A549 (cell line): ENCODE data around the gene C5AR2. TPM values are rescaled to one million over a fixed set of nuclear protein-coding genes. Genes with fewer than 3 reads are reported as not detected.
A peak's percentile ranks its signal among the peaks of the same experiment; 100 is the strongest.
"Not testable (repeated sequence)": the region's sequence is repeated elsewhere in the genome, so short reads cannot be mapped to it uniquely, and the experiment has no call there.

ENCODE experiments used
- ATAC-seq, 2 experiments: fragments of 200-7000 bp in 1 of 2; fragments of >200 bp in 1 of 2; cut with Nextera tagmentation in 1 of 2; cut with Tn5 transposase in 1 of 2; 3 replicates each; pipeline versions ENCODE4 v1.8.0 to v1.9.1; 2018 to 2020; ENCODE audit warnings: mild to moderate bottlenecking in 1 of 2, moderate library complexity in 1 of 2
- CTCF ChIA-PET: fragments of 300-600 bp; sonication (Branson Sonifier 250); formaldehyde crosslinking; extraction: SDS; loops from one replicate; lab custom pipeline; 2021; ENCODE audit warnings: antibody characterized with exemption, inconsistent platforms; lab: Yijun Ruan, JAX
- POLR2A ChIA-PET: fragments of 350-600 bp; formaldehyde crosslinking; extraction: SDS; loops from one replicate; lab custom pipeline; 2021; ENCODE audit warnings: antibody characterized with exemption, inconsistent platforms; lab: Yijun Ruan, JAX
- DNase-seq, 2 experiments: peaks; one replicate each; pipeline versions ENCODE4 v3.0.0 to v3.0.0-alpha.2; 2011 to 2016; ENCODE audit warnings: low read depth in 1 of 2, low spot score in 1 of 2
- FAIRE-seq: peaks from 2 replicates; lab custom pipeline; 2011; peaks lifted over from hg19 to GRCh38; lab: Jason Lieb, UNC
- H3K27ac ChIP-seq, 2 experiments: fragments of >200 bp; sonication (Bioruptor Twin); formaldehyde crosslinking; 3 replicates each; pipeline ENCODE4 v1.5.1; 2016 to 2017
- H3K4me1 ChIP-seq: fragments of >200 bp; sonication (Bioruptor Twin); formaldehyde crosslinking; 3 replicates; pipeline ENCODE4 v1.6.1; 2016
- H3K4me2 ChIP-seq: fragments of >200 bp; sonication (Bioruptor Twin); formaldehyde crosslinking; 3 replicates; pipeline ENCODE4 v1.6.1; 2016
- H3K4me3 ChIP-seq: fragments of >200 bp; sonication (Bioruptor Twin); formaldehyde crosslinking; 3 replicates; pipeline ENCODE4 v1.5.1; 2016
- H3K9me3 ChIP-seq: fragments of >200 bp; sonication (Bioruptor Twin); formaldehyde crosslinking; 3 replicates; pipeline ENCODE4 v1.6.1; 2016
- ATOH8 ChIP-seq: fragments of 250-450 bp; sonication (Bioruptor Pico); IDR thresholded peaks from 2 replicates; pipeline ENCODE4 v1.5.0; 2020; ENCODE audit warnings: low read depth, mild to moderate bottlenecking, moderate library complexity
- CBX2 ChIP-seq: fragments of 200-600 bp; sonication (generic); IDR thresholded peaks from 2 replicates; pipeline ENCODE4 v1.6.1; 2016; ENCODE audit warnings: low read depth, mild to moderate bottlenecking, borderline replicate concordance
- CBX8 ChIP-seq: fragments of 200-600 bp; sonication (generic); IDR thresholded peaks from 2 replicates; pipeline ENCODE4 v1.6.1; 2016
- CEBPB ChIP-seq, 2 experiments: fragments of >200 bp in 1 of 2; sonication (Bioruptor Twin) in 1 of 2; formaldehyde crosslinking in 1 of 2; IDR thresholded peaks; 2 replicates each; pipeline ENCODE4 v1.6.1; 2012 to 2016
- CHD2 ChIP-seq: fragments of 150-350 bp; IDR thresholded peaks from 2 replicates; pipeline ENCODE4 v1.6.1; 2014; ENCODE audit warnings: low read length; ENCODE audit not compliant: partially characterized antibody
- CHD4 ChIP-seq: fragments of 200-600 bp; sonication (generic); IDR thresholded peaks from 2 replicates; pipeline ENCODE4 v1.6.1; 2016; ENCODE audit warnings: antibody characterized with exemption, mild to moderate bottlenecking, borderline replicate concordance
- EP300 ChIP-seq, 2 experiments: fragments of >200 bp; sonication (Bioruptor Twin); formaldehyde crosslinking; IDR thresholded peaks; 2 replicates in 1 of 2; 3 replicates in 1 of 2; pipeline ENCODE4 v1.6.1; 2016 to 2017
- FOSL2 ChIP-seq, 2 experiments: fragments of 450-650 bp in 1 of 2; fragments of >200 bp in 1 of 2; sonication (Bioruptor Twin) in 1 of 2; formaldehyde crosslinking; IDR thresholded peaks; 2 replicates each; pipeline versions ENCODE4 v1.5.0 to v1.6.1; 2016 to 2020; ENCODE audit warnings: mild to moderate bottlenecking in 1 of 2, moderate library complexity in 1 of 2
- FOXS1 ChIP-seq: fragments of 250-450 bp; sonication (Bioruptor Pico); IDR thresholded peaks from 2 replicates; pipeline ENCODE4 v1.5.0; 2020; ENCODE audit warnings: mild to moderate bottlenecking, moderate library complexity
- HOXA7 ChIP-seq: fragments of 250-450 bp; sonication (Bioruptor Pico); IDR thresholded peaks from 2 replicates; pipeline ENCODE4 v1.5.0; 2020; ENCODE audit warnings: mild to moderate bottlenecking, moderate library complexity
- HOXB13 ChIP-seq: fragments of 250-450 bp; sonication (Bioruptor Pico); IDR thresholded peaks from 2 replicates; pipeline ENCODE4 v1.5.0; 2020; ENCODE audit warnings: low read depth, mild to moderate bottlenecking, moderate library complexity
- HOXB5 ChIP-seq: fragments of 250-450 bp; sonication (Bioruptor Pico); IDR thresholded peaks from 2 replicates; pipeline ENCODE4 v1.5.0; 2020; ENCODE audit warnings: mild to moderate bottlenecking, moderate library complexity
- KDM1A ChIP-seq: fragments of 200-600 bp; sonication (generic); IDR thresholded peaks from 2 replicates; pipeline ENCODE4 v1.6.1; 2016; ENCODE audit warnings: low read depth, mild to moderate bottlenecking
- MAX ChIP-seq: IDR thresholded peaks from 2 replicates; pipeline ENCODE4 v1.6.1; 2012
- NFE2L2 ChIP-seq: fragments of 150-350 bp; conservative IDR thresholded peaks from 2 replicates; pipeline ENCODE4 v1.6.1; 2014; ENCODE audit warnings: low read length
- POLR2AphosphoS2 ChIP-seq: conservative IDR thresholded peaks from 2 replicates; pipeline ENCODE4 v1.6.1; 2012; ENCODE audit warnings: low read length, improper control_type of control experiment, inconsistent platforms
- RARB ChIP-seq: fragments of 250-450 bp; sonication (Bioruptor Pico); IDR thresholded peaks from 2 replicates; pipeline ENCODE4 v1.8.0; 2021; ENCODE audit warnings: mild to moderate bottlenecking, moderate library complexity
- RCOR1 ChIP-seq: fragments of 150-350 bp; IDR thresholded peaks from 2 replicates; pipeline ENCODE4 v1.6.1; 2014; ENCODE audit warnings: antibody characterized with exemption, low read length, low read depth
- RNF2 ChIP-seq: fragments of 200-600 bp; sonication (generic); IDR thresholded peaks from 2 replicates; pipeline ENCODE4 v1.6.1; 2016; ENCODE audit warnings: low read depth, mild to moderate bottlenecking, antibody characterized with exemption, moderate library complexity, borderline replicate concordance
- SREBF2 ChIP-seq: fragments of 450-650 bp; IDR thresholded peaks from 2 replicates; pipeline ENCODE4 v1.6.1; 2014; ENCODE audit warnings: mild to moderate bottlenecking, moderate library complexity
- TFCP2L1 ChIP-seq: fragments of 250-450 bp; sonication (Bioruptor Pico); IDR thresholded peaks from 2 replicates; pipeline ENCODE4 v1.5.0; 2021; ENCODE audit warnings: mild to moderate bottlenecking
- ZC3H11A ChIP-seq: fragments of 450-650 bp; IDR thresholded peaks from 2 replicates; pipeline ENCODE4 v1.6.1; 2014; ENCODE audit warnings: antibody characterized with exemption, mild to moderate bottlenecking
- WGBS: methylation state at CpG from one replicate; pipeline ENCODE4 v1.1.6; 2017; ENCODE audit errors: missing lambda C conversion rate; 5-methylcytosine and 5-hydroxymethylcytosine counted together
- polyA plus RNA-seq, 4 experiments: library from polyadenylated mRNA; depleted of rRNA in 3 of 4; stranded (reverse); fragments of >200 nt; fragmentation: RNase III in 1 of 4; extraction: RNeasy Plus Mini Kit Qiagen cat#74134 plus additional on column Dnase treatment in 1 of 4; gene quantifications; 2 replicates in 3 of 4; 3 replicates in 1 of 4; pipeline ENCODE4 v1.2.3, GENCODE V29; 2011 to 2017

The C5AR2 gene
- polyA plus RNA-seq, 2 of the 4 experiments (the other 2 are of a cell fraction), result 0.25 to 0.28 TPM

GRCh38 chr19:47331490-47331889 is 485 bp upstream of the C5AR2 start:
- ChIA-PET POLR2A (interaction anchor here (1.1 kb wide), 1 partner anchor 18 kb away, joined by 3 read pairs; the partner anchor contains the start of gene DHX34), CTCF (interaction anchor here (0.7 to 9.0 kb wide), 5 partner anchors 10 to 60 kb away, joined by 3 to 72 read pairs (median 4); partner anchors contain the start of gene DHX34)
- FAIRE-seq (no peak), ATAC-seq (no peak), DNase-seq (no peak)
- Histone ChIP-seq H3K4me1 (peaks cover 28% of the 10 kb centered on the region), H3K4me3 (no peak overlapping the region), H3K9me3 (no peaks in the 10 kb centered on the region), H3K27ac (peak overlapping the region; percentile 52 to 54; a peak in 5 of 6 replicates), H3K4me2 (peak overlapping the region; percentile 56)
- WGBS, result 82% methylated on average over 6 of the region's 6 CpGs
- TF ChIP-seq HOXA7, result no peak
- no peak for TF ChIP-seq SREBF2
- no peak for TF ChIP-seq EP300 (IDR thresholded peaks at IDR 0.05)

GRCh38 chr19:47336765-47337718 is 5.1 kb downstream of the C5AR2 start:
- POLR2A ChIA-PET, H3K9me3 ChIP-seq, H3K4me3 ChIP-seq, H3K4me2 ChIP-seq, FAIRE-seq: not testable (repeated sequence)
- Histone ChIP-seq H3K27ac (peak overlapping the region in 1 of 2 experiments; percentile 54; a peak in 3 of 6 replicates), H3K4me1 (peaks cover 22% of the 10 kb centered on the region)
- 86% methylated on average over 18 of the region's 18 CpGs for WGBS
- CTCF ChIA-PET, result interaction anchor here (0.6 to 4.6 kb wide), 7 partner anchors 9 to 55 kb away, joined by 3 to 43 read pairs (median 3); partner anchors contain the start of gene DHX34
- peak in 1 of 2 experiments; percentile 32 for DNase-seq
- TF ChIP-seq CEBPB (IDR thresholded peaks at IDR 0.05), result peak in 1 of 2 experiments; percentile 20; a peak in 1 of 4 replicates
- ATAC-seq, result peak; percentile 13 to 36; a peak in 3 of 6 replicates

- Histone ChIP-seq H3K9me3 (no peaks in the 10 kb centered on the region), H3K27ac (no peak overlapping the region), H3K4me3 (no peak overlapping the region), H3K4me2 (no peak overlapping the region), H3K4me1 (peaks cover 18% of the 10 kb centered on the region; the same call in 2 of the 3 replicates)
- POLR2A ChIA-PET, result no interaction called here
- no peak for TF ChIP-seq FOSL2 (IDR thresholded peaks at IDR 0.05)
- TF ChIP-seq FOSL2 (CRISPR knock-in tag; IDR thresholded peaks at IDR 0.05), result no peak
- TF ChIP-seq NFE2L2, result no peak
- no peak for TF ChIP-seq HOXB13
- TF ChIP-seq CBX2, result no peak
- TF ChIP-seq EP300 (IDR thresholded peaks at IDR 0.05), result no peak
- no peak for TF ChIP-seq CBX8
- TF ChIP-seq FOXS1 (CRISPR knock-in tag), result no peak
- no peak for TF ChIP-seq POLR2AphosphoS2
- TF ChIP-seq CHD2, result no peak
- TF ChIP-seq KDM1A, result no peak
- TF ChIP-seq RNF2, result no peak
- no peak for TF ChIP-seq TFCP2L1 (CRISPR knock-in tag)
- TF ChIP-seq MAX, result no peak
- TF ChIP-seq ZC3H11A, result no peak
- no peak for TF ChIP-seq ATOH8 (CRISPR knock-in tag)
- no peak for TF ChIP-seq RCOR1
- TF ChIP-seq CHD4, result no peak
- no peak for TF ChIP-seq RARB
- TF ChIP-seq HOXB5 (CRISPR knock-in tag), result no peak
- ATAC-seq, result no peak
- CTCF ChIA-PET, result interaction anchor here (0.6 to 4.6 kb wide), 4 partner anchors 9 to 44 kb away, joined by 3 to 43 read pairs (median 7); partner anchors contain the start of gene DHX34
- no peak for FAIRE-seq
- DNase-seq, result no peak
- 68% methylated on average over 10 of the region's 10 CpGs for WGBS
Measured at GRCh38 chr19:47339196-47339880, 7.4 kb downstream of the C5AR2 start.
